Measurements from ENCODE around the gene RPL7A.
"Not testable (repeated sequence)": the region's sequence is repeated elsewhere in the genome, so short reads cannot be mapped to it uniquely, and the experiment has no call there.

Gene RPL7A

GRCh38 chr9:133347985-133348717 is at the start of gene RPL7A, which contains the start of gene MED22:
TSS of gene RPL7A (plus strand) at chr9:133348218. CDS start at chr9:133348244, 26 bp downstream.
TSS of gene MED22 (minus strand) at chr9:133348131. CDS start at chr9:133346662, 1,469 bp downstream.
- DNase-seq (ENCODE audit: low read depth in 2 of 2), result peak; percentile 97 to 99
- H3K4me3 ChIP-seq (replicated peaks in 1 of 2; ENCODE audit: low read depth in 2 of 2, low read length in 2 of 2), result peak within 1 kb of the TSS; percentile 98 to 99
- TF ChIP-seq CTCF (IDR thresholded peaks at IDR 0.05; ENCODE audit: low read depth, low read length), result peak; percentile 13

GRCh38 chr9:133299996-133300395 is 48.0 kb upstream of the RPL7A start:
- H3K4me3 ChIP-seq (replicated peaks in 1 of 2; ENCODE audit: low read depth in 2 of 2, low read length in 2 of 2); DNase-seq (ENCODE audit: low read depth in 2 of 2): not testable (repeated sequence)

GRCh38 chr9:133301253-133302230 is 46.5 kb upstream of the RPL7A start:
- TF ChIP-seq CTCF (IDR thresholded peaks at IDR 0.05; ENCODE audit: low read depth, low read length), result no peak
- DNase-seq (ENCODE audit: low read depth in 2 of 2), result no peak
- no peak overlapping the region for H3K4me3 ChIP-seq (replicated peaks in 1 of 2; ENCODE audit: low read depth in 2 of 2, low read length in 2 of 2)

GRCh38 chr9:133303266-133304157 is 44.5 kb upstream of the RPL7A start:
- H3K4me3 ChIP-seq (replicated peaks in 1 of 2; ENCODE audit: low read depth in 2 of 2, low read length in 2 of 2), result no peak overlapping the region
- no peak for DNase-seq (ENCODE audit: low read depth in 2 of 2)
- TF ChIP-seq CTCF (IDR thresholded peaks at IDR 0.05; ENCODE audit: low read depth, low read length), result no peak

- DNase-seq (ENCODE audit: low read depth in 2 of 2), result no peak
- no peak overlapping the region for H3K4me3 ChIP-seq (replicated peaks in 1 of 2; ENCODE audit: low read depth in 2 of 2, low read length in 2 of 2)
- no peak for TF ChIP-seq CTCF (IDR thresholded peaks at IDR 0.05; ENCODE audit: low read depth, low read length)
Measured at GRCh38 chr9:133304158-133304470, 43.9 kb upstream of the RPL7A start.

- no peak for DNase-seq (ENCODE audit: low read depth in 2 of 2)
- no peak overlapping the region for H3K4me3 ChIP-seq (replicated peaks in 1 of 2; ENCODE audit: low read depth in 2 of 2, low read length in 2 of 2)
- no peak for TF ChIP-seq CTCF (IDR thresholded peaks at IDR 0.05; ENCODE audit: low read depth, low read length)
Measured at GRCh38 chr9:133304477-133305377, 43.3 kb upstream of the RPL7A start.
